Fibroblast of lung (primary cell): ENCODE measurements around the gene CTNNB1. TPM values are rescaled to one million over a fixed set of nuclear protein-coding genes. Genes with fewer than 3 reads are reported as not detected.

Source experiments
- DNase-seq, 2 donors: peaks; one replicate each; pipeline versions ENCODE4 v3.0.0 to v3.0.0-alpha.2; 2010; ENCODE audit warnings: low read depth in 2 of 2
- H2AFZ ChIP-seq: 2 replicates; pipeline ENCODE4 v1.5.1; 2012; ENCODE audit warnings: low read length, control low read depth, inconsistent platforms
- H3K27ac ChIP-seq: 2 replicates; pipeline ENCODE4 v1.5.1; 2011; ENCODE audit warnings: low read length, control low read depth; ENCODE audit not compliant: insufficient read depth
- H3K27me3 ChIP-seq: 2 replicates; pipeline ENCODE4 v1.5.1; 2011; ENCODE audit warnings: mild to moderate bottlenecking, low read length; ENCODE audit not compliant: control insufficient read depth, insufficient read depth
- H3K36me3 ChIP-seq: 2 replicates; pipeline ENCODE4 v1.5.1; 2011; ENCODE audit warnings: low read length; ENCODE audit not compliant: control insufficient read depth, insufficient read depth
- H3K4me1 ChIP-seq: 2 replicates; pipeline ENCODE4 v1.5.1; 2011; ENCODE audit warnings: low read length; ENCODE audit not compliant: control insufficient read depth, insufficient read depth; ENCODE audit errors: extremely low read depth
- H3K4me2 ChIP-seq: 2 replicates; pipeline ENCODE4 v1.5.1; 2011; ENCODE audit warnings: low read length, control low read depth; ENCODE audit not compliant: insufficient read depth; ENCODE audit errors: extremely low read depth
- H3K4me3 ChIP-seq, 4 experiments: fragments of 200-600 bp in 1 of 4; sonication (generic) in 1 of 4; replicated peaks in 1 of 4; 2 replicates each; pipeline ENCODE4 v1.5.1; 2011 to 2016; ENCODE audit warnings: low read length in 4 of 4, low read depth in 3 of 4, mild to moderate bottlenecking in 3 of 4, control low read depth in 2 of 4, inconsistent platforms in 1 of 4, mixed read lengths in 1 of 4; ENCODE audit not compliant: insufficient read depth in 1 of 4; ENCODE audit errors: control extremely low read depth in 1 of 4
- H3K79me2 ChIP-seq: 2 replicates; pipeline ENCODE4 v1.5.1; 2012; ENCODE audit warnings: mild to moderate bottlenecking, low read length, inconsistent platforms; ENCODE audit not compliant: control insufficient read depth, insufficient read depth
- H3K9ac ChIP-seq: 2 replicates; pipeline ENCODE4 v1.5.1; 2011; ENCODE audit warnings: mild to moderate bottlenecking, low read length, control low read depth; ENCODE audit not compliant: insufficient read depth
- H3K9me3 ChIP-seq: 2 replicates; pipeline ENCODE4 v1.5.1; 2012; ENCODE audit warnings: low read depth, low read length; ENCODE audit not compliant: control insufficient read depth, insufficient read depth
- H4K20me1 ChIP-seq: 2 replicates; pipeline ENCODE4 v1.5.1; 2011; ENCODE audit warnings: low read length; ENCODE audit not compliant: control insufficient read depth, insufficient read depth; ENCODE audit errors: extremely low read depth
- CTCF ChIP-seq, 2 donors: IDR thresholded peaks in 1 of 2; conservative IDR thresholded peaks in 1 of 2; 1 replicate in 1 of 2; 2 replicates in 1 of 2; pipeline ENCODE4 v1.5.1; 2011 to 2012; ENCODE audit warnings: low read length in 2 of 2, control low read depth in 1 of 2, inconsistent platforms in 1 of 2, low read depth in 1 of 2, mild to moderate bottlenecking in 1 of 2
- EZH2 ChIP-seq: IDR thresholded peaks from 2 replicates; pipeline ENCODE4 v1.5.1; 2012; ENCODE audit warnings: low read length, control low read depth, mild to moderate bottlenecking; ENCODE audit errors: missing control alignments
- polyA plus RNA-seq, 2 donors: library from polyadenylated mRNA; depleted of rRNA in 1 of 2; stranded (reverse) in 1 of 2; unstranded in 1 of 2; fragments of >200 nt; gene quantifications; 2 replicates each; pipeline ENCODE4 v1.2.1, GENCODE V29; 2011 to 2012; ENCODE audit warnings: missing spikeins in 1 of 2
- total RNA-seq: library from RNA; depleted of rRNA; stranded (reverse); fragments of >200 nt; gene quantifications from 2 replicates; pipeline ENCODE4 v1.2.1, GENCODE V29; 2014

The CTNNB1 gene
- total and polyA plus RNA-seq, 2 donors (not counting 1 experiment from before 2014, with no cell fraction given), result 266 to 792 TPM

DNA sequence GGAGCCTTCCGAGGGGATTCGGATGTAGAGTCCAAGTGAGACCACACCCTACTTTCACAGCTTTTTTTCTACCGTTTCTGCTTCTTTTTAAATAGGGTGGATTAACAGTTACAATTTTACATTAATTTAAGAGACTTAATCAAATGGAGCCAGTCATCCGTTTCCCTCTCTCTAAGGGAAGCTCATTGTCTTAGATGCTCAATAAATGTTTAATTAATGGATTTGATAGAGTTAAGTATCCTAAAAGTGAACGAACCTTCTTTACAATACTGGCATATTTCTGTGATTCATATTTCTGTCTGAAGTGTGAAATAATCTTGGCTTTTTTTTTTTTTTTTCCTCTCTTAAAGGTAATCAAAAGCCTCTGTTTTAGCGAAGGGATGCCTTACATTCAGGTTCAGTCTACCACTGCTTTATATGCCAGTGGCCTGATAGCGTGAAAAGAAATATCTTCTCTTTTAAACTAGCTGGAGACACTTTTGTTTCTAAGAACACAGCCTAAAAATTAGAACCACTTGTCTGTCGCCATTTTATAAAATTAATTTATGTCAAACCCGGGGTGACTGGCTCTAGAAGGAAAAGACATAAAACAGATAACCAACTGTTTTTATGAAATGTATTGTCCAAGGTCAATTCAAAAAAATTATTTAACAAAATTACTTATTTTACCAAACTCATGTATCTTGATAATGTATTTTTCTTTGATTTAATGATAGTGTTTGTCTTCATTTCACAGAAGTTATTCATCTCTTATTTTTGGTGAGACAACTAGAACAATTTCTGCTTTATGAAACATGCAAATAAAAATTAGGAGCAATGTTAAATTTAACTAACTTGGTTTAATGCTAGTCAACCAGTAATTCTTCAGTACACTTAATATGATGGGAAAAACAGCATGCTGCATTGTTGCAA is 2.5 kb upstream of the CTNNB1 start:
- Histone ChIP-seq H3K4me3 (no peak overlapping the region), H3K9me3 (no peaks in the 10 kb centered on the region), H3K79me2 (peaks cover 22% of the 10 kb centered on the region), H3K4me1 (peaks cover 7% of the 10 kb centered on the region), H3K9ac (no peak overlapping the region), H4K20me1 (no peaks in the 10 kb centered on the region), H2AFZ (no peak overlapping the region), H3K27me3 (no peaks in the 10 kb centered on the region), H3K27ac (no peak overlapping the region), H3K36me3 (no peaks in the 10 kb centered on the region), H3K4me2 (no peak overlapping the region)
- TF ChIP-seq CTCF (conservative IDR thresholded peaks at IDR 0.05 in 1 of 2, IDR thresholded peaks at IDR 0.05 in 1 of 2; ENCODE audit: low read depth in 1 of 2, low read length in 2 of 2) (no peak), EZH2 (no peak)
- DNase-seq, result no peak

- DNase-seq, result no peak
- Histone ChIP-seq H3K4me2 (no peak overlapping the region), H4K20me1 (no peaks in the 10 kb centered on the region), H3K27ac (no peak overlapping the region), H3K27me3 (no peaks in the 10 kb centered on the region), H3K9ac (no peak overlapping the region), H3K36me3 (no peaks in the 10 kb centered on the region), H3K4me3 (no peak overlapping the region), H3K9me3 (no peaks in the 10 kb centered on the region), H3K79me2 (peaks cover 35% of the 10 kb centered on the region), H2AFZ (no peak overlapping the region), H3K4me1 (peaks cover 14% of the 10 kb centered on the region)
- TF ChIP-seq CTCF (conservative IDR thresholded peaks at IDR 0.05 in 1 of 2, IDR thresholded peaks at IDR 0.05 in 1 of 2; ENCODE audit: low read depth in 1 of 2, low read length in 2 of 2), result no peak
- no peak for TF ChIP-seq EZH2
These were observed 1.3 kb upstream of the CTNNB1 start for GRCh38 chr3:41198046-41198445.

DNA sequence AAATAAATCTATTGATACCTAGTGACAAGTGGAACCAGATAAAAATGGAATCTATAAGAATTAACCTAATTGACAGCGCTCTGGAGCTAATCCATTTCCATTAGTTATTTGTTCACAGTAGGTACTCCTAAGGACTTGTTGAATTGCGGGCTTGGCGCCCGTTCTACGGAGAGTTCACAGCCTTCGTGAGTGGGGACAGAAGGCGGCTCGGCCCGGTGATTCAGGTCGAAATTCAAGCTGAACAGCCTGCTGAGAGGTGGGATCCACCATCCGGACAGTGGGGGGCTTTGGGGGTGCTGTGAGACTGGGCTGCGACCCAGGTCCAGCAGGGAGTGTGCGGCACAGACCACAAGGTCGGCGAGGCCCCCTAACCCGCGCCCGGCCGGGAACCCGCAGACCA is 779 bp upstream of the CTNNB1 start:
- H3K27me3 ChIP-seq, result no peaks in the 10 kb centered on the region
- H4K20me1 ChIP-seq, result no peaks in the 10 kb centered on the region
- peaks cover 40% of the 10 kb centered on the region for H3K79me2 ChIP-seq
- H3K9ac ChIP-seq, result peak overlapping the region; percentile 91
- H3K4me3 ChIP-seq, result peak overlapping the region; percentile 57 to 86 (median 80)
- no peaks in the 10 kb centered on the region for H3K9me3 ChIP-seq
- H2AFZ ChIP-seq, result peak overlapping the region; percentile 84
- peak overlapping the region; percentile 92 for H3K4me2 ChIP-seq
- peak overlapping the region; percentile 94 for H3K27ac ChIP-seq
- peak in 1 of 2 donors; percentile 23 for DNase-seq
- TF ChIP-seq EZH2 (no peak), CTCF (conservative IDR thresholded peaks at IDR 0.05 in 1 of 2, IDR thresholded peaks at IDR 0.05 in 1 of 2; ENCODE audit: low read depth in 1 of 2, low read length in 2 of 2) (no peak)
- H3K36me3 ChIP-seq, result no peaks in the 10 kb centered on the region
- H3K4me1 ChIP-seq, result peaks cover 14% of the 10 kb centered on the region
